A673 (cell line): Measurements from ENCODE around the gene ETV6. TPM values are rescaled to one million over a fixed set of nuclear protein-coding genes. Genes with fewer than 3 reads are reported as not detected.

Experiments
- BruUV-seq: library from RNA; stranded (reverse); fragments of 400-500 nt; replicated peaks from 2 replicates; lab custom pipeline; 2021; lab: Mats Ljungman, UMichigan
- CTCF ChIA-PET: fragments of 300-600 bp; sonication (Branson Sonifier 250); formaldehyde crosslinking; loops from one replicate; lab custom pipeline; 2022; ENCODE audit warnings: antibody characterized with exemption; lab: Charles Lee
- POLR2A ChIA-PET: fragments of 300-600 bp; sonication (Branson Sonifier 250); formaldehyde crosslinking; loops from one replicate; lab custom pipeline; 2022; ENCODE audit warnings: antibody characterized with exemption; ENCODE audit not compliant: low non-redundant PET; lab: Charles Lee
- DNase-seq: peaks from one replicate; pipeline ENCODE4 v3.0.0-alpha.2; 2015; ENCODE audit warnings: low spot score
- H3K27ac ChIP-seq: fragments of 200-600 bp; sonication (generic); 2 replicates; pipeline ENCODE4 v1.5.1; 2016; ENCODE audit warnings: mixed run types, low read depth, mild to moderate bottlenecking, mixed read lengths, antibody characterized with exemption, low read length; ENCODE audit not compliant: poor library complexity, severe bottlenecking
- H3K27me3 ChIP-seq: fragments of 200-600 bp; sonication (generic); replicated peaks from 2 replicates; pipeline ENCODE4 v1.6.1; 2017; ENCODE audit warnings: mixed run types, low read depth, mild to moderate bottlenecking, mixed read lengths, antibody characterized with exemption, low read length; ENCODE audit not compliant: insufficient read depth, poor library complexity
- H3K36me3 ChIP-seq: fragments of 200-600 bp; sonication (generic); 2 replicates; pipeline ENCODE4 v1.6.1; 2016; ENCODE audit warnings: mixed run types, mild to moderate bottlenecking, mixed read lengths, antibody characterized with exemption, low read length; ENCODE audit not compliant: insufficient read depth, poor library complexity, severe bottlenecking
- H3K4me1 ChIP-seq: fragments of 200-600 bp; sonication (generic); 2 replicates; pipeline ENCODE4 v1.6.1; 2017; ENCODE audit warnings: mixed run types, mild to moderate bottlenecking, mixed read lengths, antibody characterized with exemption, low read length; ENCODE audit not compliant: insufficient read depth, poor library complexity, severe bottlenecking
- H3K4me3 ChIP-seq: fragments of 200-600 bp; sonication (generic); 2 replicates; pipeline ENCODE4 v1.5.1; 2016; ENCODE audit warnings: low read depth, mixed run types, mild to moderate bottlenecking, mixed read lengths, low read length; ENCODE audit not compliant: poor library complexity, severe bottlenecking
- H3K9me3 ChIP-seq: fragments of 200-600 bp; sonication (generic); 2 replicates; pipeline ENCODE4 v1.6.1; 2016; ENCODE audit warnings: mixed run types, low read depth, mild to moderate bottlenecking, mixed read lengths, antibody characterized with exemption, low read length; ENCODE audit not compliant: poor library complexity, severe bottlenecking
- EZH2 ChIP-seq: fragments of 200-600 bp; sonication (generic); IDR thresholded peaks from 2 replicates; pipeline ENCODE4 v1.6.1; 2017; ENCODE audit warnings: borderline replicate concordance, low read depth, mild to moderate bottlenecking, mixed read lengths, antibody characterized with exemption, low read length; ENCODE audit not compliant: poor library complexity, severe bottlenecking
- intact Hi-C: fragments of 100-400 bp; cut with micrococcal nuclease; formaldehyde crosslinking; loops from one replicate; pipeline ENCODE4 v1.10.0; 2022; ENCODE audit not compliant: unreplicated experiment
- total RNA-seq: library from RNA; stranded (reverse); gene quantifications from 2 replicates; pipeline ENCODE4 v1.2.3, GENCODE V29; 2021
- TF ChIP-seq, protein P1 (sequence below): fragments of 300-800, 200-600 bp; sonication (generic); conservative IDR thresholded peaks from 2 replicates; pipeline ENCODE4 v1.5.1; 2017; ENCODE audit warnings: low read depth, mild to moderate bottlenecking, antibody characterized with exemption, low read length, moderate library complexity, mixed read lengths

Gene ETV6
- total RNA-seq, 1 experiment from 2014 or later = 32.4 TPM

DNA sequence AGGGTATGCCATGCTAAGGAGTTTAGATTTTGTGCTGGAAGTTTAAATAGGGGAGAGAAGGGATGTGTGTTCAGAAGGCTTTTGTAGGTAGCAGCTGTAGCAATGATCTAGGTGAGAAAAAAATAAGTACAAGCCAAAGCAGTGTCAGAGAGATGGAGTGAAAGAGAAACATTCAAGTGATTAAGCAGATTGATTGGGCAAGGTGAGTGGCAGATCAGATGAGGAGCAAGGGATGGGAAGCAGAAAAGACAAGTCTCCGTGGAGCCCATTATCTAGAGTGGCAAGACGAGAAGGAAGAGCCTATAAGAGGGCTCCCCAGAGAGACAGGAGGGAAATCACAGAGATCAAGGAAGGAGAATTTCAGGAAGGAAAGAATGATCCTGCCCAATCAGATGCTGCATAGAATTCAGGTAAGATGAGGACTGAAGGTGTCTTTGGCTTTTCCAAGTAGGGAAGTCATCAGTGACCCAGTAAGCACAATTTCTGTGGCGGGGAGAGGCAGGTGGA, 133.5 kb downstream of the ETV6 start:
- Histone ChIP-seq H3K27ac (no peak overlapping the region), H3K36me3 (no peaks in the 10 kb centered on the region), H3K9me3 (no peaks in the 10 kb centered on the region), H3K27me3 (no peaks in the 10 kb centered on the region), H3K4me1 (peaks cover 47% of the 10 kb centered on the region), H3K4me3 (no peak overlapping the region)
- ChIA-PET CTCF (no interaction called here), POLR2A (interaction anchor here (0.5 kb wide), 1 partner anchor 31 kb away, joined by 3 read pairs; no protein-coding TSS in a partner anchor)
- DNase-seq = no peak
- intact Hi-C loops = no loop called here
- no TSS peak for BruUV-seq
- TF ChIP-seq, protein P1, sequence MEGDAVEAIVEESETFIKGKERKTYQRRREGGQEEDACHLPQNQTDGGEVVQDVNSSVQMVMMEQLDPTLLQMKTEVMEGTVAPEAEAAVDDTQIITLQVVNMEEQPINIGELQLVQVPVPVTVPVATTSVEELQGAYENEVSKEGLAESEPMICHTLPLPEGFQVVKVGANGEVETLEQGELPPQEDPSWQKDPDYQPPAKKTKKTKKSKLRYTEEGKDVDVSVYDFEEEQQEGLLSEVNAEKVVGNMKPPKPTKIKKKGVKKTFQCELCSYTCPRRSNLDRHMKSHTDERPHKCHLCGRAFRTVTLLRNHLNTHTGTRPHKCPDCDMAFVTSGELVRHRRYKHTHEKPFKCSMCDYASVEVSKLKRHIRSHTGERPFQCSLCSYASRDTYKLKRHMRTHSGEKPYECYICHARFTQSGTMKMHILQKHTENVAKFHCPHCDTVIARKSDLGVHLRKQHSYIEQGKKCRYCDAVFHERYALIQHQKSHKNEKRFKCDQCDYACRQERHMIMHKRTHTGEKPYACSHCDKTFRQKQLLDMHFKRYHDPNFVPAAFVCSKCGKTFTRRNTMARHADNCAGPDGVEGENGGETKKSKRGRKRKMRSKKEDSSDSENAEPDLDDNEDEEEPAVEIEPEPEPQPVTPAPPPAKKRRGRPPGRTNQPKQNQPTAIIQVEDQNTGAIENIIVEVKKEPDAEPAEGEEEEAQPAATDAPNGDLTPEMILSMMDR = no peak

DNA sequence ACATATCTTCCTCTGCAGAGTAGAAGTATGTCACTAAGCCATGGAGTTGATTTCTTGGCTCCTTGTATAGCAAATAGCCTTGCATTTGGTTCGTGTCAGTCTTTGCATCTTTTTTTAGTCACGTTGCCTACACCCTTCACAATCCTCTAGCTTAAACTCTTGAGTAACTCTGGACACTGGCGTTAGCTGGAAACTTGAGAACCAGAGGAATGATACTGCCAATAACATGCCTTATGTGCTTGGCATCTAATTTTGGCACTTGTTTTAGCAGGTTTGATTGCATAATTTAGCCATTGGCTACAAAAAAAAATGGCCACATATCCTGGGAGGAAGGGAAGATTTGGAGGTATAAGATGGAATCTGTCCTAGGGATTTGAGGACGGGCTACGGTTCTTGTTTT, 136.2 kb downstream of the ETV6 start:
- POLR2A ChIA-PET = no interaction called here
- BruUV-seq = no TSS peak
- TF ChIP-seq, protein P1 = no peak
- TF ChIP-seq EZH2 = no peak

DNA sequence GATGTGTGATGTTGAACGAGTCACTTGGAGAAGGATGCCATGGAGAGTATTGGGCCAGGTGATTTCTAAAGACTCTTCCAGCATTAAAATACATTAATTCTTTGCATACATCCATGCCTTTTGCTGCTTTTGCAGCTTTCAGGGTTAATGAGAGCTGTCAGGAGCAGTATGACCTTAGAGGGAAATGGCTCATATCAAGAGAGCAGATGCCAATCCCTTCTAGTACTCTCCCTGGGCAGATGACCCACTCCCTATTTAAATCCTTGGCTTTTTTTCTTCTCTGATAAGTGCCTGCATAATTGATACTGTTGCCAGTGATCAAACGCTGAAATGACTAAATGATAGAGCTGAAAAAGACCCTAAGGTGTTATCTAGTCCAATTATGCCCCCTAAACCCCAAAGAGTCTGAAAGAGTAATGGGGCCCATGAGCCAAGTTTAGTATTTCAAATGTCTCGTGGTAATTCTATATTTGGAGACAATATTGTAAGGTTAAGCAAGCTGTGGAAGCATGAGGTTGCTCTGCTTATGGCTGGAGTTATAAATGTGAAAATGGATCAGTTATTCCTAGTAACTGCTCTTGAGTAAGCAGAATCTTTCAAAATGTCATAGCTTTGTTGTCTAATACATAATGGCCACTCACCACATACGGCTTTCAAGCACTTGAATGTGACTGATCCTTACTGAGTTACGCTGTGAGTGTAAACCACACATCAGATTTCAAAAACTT, 137.3 kb downstream of the ETV6 start:
- Histone ChIP-seq H3K4me3 (no peak overlapping the region), H3K9me3 (no peaks in the 10 kb centered on the region), H3K4me1 (peaks cover 49% of the 10 kb centered on the region), H3K27ac (peak overlapping the region; percentile 78), H3K27me3 (no peaks in the 10 kb centered on the region), H3K36me3 (no peaks in the 10 kb centered on the region)
- intact Hi-C loops = no loop called here
- TF ChIP-seq, protein P1 = no peak
- no peak for TF ChIP-seq EZH2
- no peak for DNase-seq
- ChIA-PET POLR2A (no interaction called here), CTCF (no interaction called here)
- BruUV-seq = no TSS peak

More for the DNA sequence above, 136.2 kb downstream of the ETV6 start:
- no peak for DNase-seq
- Histone ChIP-seq H3K27ac (no peak overlapping the region), H3K4me3 (no peak overlapping the region), H3K36me3 (no peaks in the 10 kb centered on the region), H3K27me3 (no peaks in the 10 kb centered on the region), H3K4me1 (peaks cover 49% of the 10 kb centered on the region), H3K9me3 (no peaks in the 10 kb centered on the region)
- intact Hi-C loops = no loop called here
- CTCF ChIA-PET = no interaction called here
